Stimulated activated naive B cell treated with anti-CD40 and anti-IgM and Interleukin-4, amounts not matched to agents 10 μg/mL and 1 μg/mL and 100 μg/mL, for 72 hours (primary cell): ENCODE results near the gene POLE3.
"Not testable (repeated sequence)": the region's sequence is repeated elsewhere in the genome, so short reads cannot be mapped to it uniquely, and the experiment has no call there.

Source experiments
- ATAC-seq, 2 donors: fragments of 150-1000 bp; cut with Tn5 transposase; replicated peaks; 2 replicates each; pipeline ENCODE4 v1.10.0; 2021; ENCODE audit warnings: moderate library complexity in 1 of 2
- DNase-seq: peaks from one replicate; pipeline ENCODE4 v3.0.0; 2021
- H3K27ac Mint-ChIP-seq: one replicate; pipeline ENCODE4 v1.8.0; 2022; ENCODE audit warnings: mild to moderate bottlenecking, mixed read lengths
- H3K27me3 Mint-ChIP-seq, 2 donors: one replicate each; pipeline ENCODE4 v1.8.0; 2022; ENCODE audit warnings: mixed read lengths in 2 of 2
- H3K36me3 Mint-ChIP-seq, 2 donors: one replicate each; pipeline ENCODE4 v1.8.0; 2022; ENCODE audit warnings: mixed read lengths in 2 of 2, mild to moderate bottlenecking in 1 of 2
- H3K4me1 Mint-ChIP-seq, 2 donors: one replicate each; pipeline ENCODE4 v1.8.0; 2022; ENCODE audit warnings: mixed read lengths in 2 of 2, mild to moderate bottlenecking in 1 of 2
- H3K4me3 Mint-ChIP-seq, 2 donors: one replicate each; pipeline ENCODE4 v1.8.0; 2022; ENCODE audit warnings: mild to moderate bottlenecking in 2 of 2, mixed read lengths in 2 of 2, moderate library complexity in 1 of 2
- H3K9me3 Mint-ChIP-seq, 2 donors: one replicate each; pipeline ENCODE4 v1.8.0; 2022; ENCODE audit warnings: mixed read lengths in 2 of 2, mild to moderate bottlenecking in 1 of 2

POLE3 gene

DNA sequence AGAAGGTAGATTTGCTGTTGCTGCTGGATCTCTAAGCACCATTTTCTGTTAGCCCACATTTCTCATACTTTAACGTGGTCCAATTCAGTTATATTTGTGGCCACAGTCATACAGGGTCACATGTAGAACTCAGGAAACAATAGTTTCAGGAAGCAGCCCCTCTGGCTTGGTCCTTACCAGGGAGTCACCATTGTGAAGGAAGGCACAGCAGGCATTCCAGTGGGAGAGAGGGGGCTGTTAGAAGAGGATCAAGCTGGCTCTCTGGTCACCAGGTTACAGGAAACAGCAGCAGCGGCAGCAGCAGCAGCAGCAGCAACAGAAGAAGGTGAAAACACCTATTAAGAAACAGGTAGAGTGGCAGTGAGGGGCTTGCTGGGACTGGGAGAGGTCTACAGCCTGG lies 14.6 kb upstream of the POLE3 start:
- Mint-ChIP-seq H3K9me3 (no peaks in the 10 kb centered on the region), H3K36me3 (no peaks in the 10 kb centered on the region), H3K27ac (peak overlapping the region; percentile 1), H3K27me3 (peaks cover 10 to 12% of the 10 kb centered on the region in 2 donors), H3K4me1 (no peaks in the 10 kb centered on the region), H3K4me3 (no peak overlapping the region)
- ATAC-seq (no peak), DNase-seq (no peak)

DNA sequence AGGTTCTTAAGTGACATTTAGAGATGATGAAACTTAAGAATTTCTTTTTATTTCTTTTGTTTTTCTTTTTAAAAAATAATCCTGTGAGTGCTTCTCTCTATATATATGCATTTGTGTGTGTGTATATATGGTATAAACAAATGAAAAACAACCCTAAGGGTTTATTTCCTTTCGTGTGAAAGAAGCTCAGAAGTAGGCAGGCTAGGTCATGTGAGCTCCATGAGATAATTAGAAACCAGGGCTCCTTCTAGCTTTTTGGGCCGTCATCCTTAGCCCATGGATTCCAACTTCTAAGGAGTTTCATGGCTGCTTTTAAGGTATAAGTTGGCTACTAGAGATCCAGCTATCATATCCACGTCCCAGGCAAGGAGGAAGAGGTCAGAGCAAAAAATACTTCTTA lies 11.3 kb upstream of the POLE3 start:
- peaks cover 9 to 12% of the 10 kb centered on the region in 2 donors for H3K27me3 Mint-ChIP-seq
- no peaks in the 10 kb centered on the region for H3K9me3 Mint-ChIP-seq
- no peaks in the 10 kb centered on the region for H3K36me3 Mint-ChIP-seq
- ATAC-seq (no peak), DNase-seq (no peak)
- no peak overlapping the region for H3K4me3 Mint-ChIP-seq
- no peaks in the 10 kb centered on the region for H3K4me1 Mint-ChIP-seq
- no peak overlapping the region for H3K27ac Mint-ChIP-seq

DNA sequence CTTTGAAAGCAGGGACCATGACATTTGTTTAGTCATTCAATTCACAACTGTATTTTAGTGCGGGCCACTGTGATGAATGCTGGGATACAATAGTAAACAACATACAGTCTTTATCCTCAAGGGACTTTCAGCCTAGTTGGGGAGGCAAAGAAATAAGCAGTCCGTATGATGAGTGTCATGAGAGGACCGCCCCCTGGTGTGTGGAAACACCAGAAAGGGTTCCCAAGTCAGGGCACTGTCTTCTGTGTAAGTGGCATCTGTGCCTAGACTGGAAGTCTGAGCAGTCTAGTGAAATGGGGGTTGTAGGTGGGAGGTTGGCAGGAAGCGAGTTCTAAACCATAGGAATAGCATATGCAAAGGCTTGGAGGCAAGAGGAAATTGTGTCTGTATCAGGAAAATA lies 6.9 kb upstream of the POLE3 start:
- Mint-ChIP-seq H3K27ac (no peak overlapping the region), H3K9me3 (no peaks in the 10 kb centered on the region), H3K4me1 (no peaks in the 10 kb centered on the region), H3K4me3 (no peak overlapping the region), H3K27me3 (no peaks in the 10 kb centered on the region), H3K36me3 (no peaks in the 10 kb centered on the region)
- no peak for ATAC-seq
- no peak for DNase-seq

- no peaks in the 10 kb centered on the region for H3K36me3 Mint-ChIP-seq
- no peak overlapping the region for H3K27ac Mint-ChIP-seq
- peak; percentile 60 for DNase-seq
- ATAC-seq = peak; percentile 99
- H3K4me1 Mint-ChIP-seq = no peaks in the 10 kb centered on the region
- H3K27me3 Mint-ChIP-seq = no peaks in the 10 kb centered on the region
- no peak overlapping the region for H3K4me3 Mint-ChIP-seq
- no peaks in the 10 kb centered on the region for H3K9me3 Mint-ChIP-seq
Observed at GRCh38 chr9:113416149-113416721, 5.8 kb upstream of the POLE3 start.

GRCh38 chr9:113409883-113410206 lies 630 bp downstream of the POLE3 start:
- no peaks in the 10 kb centered on the region for H3K27me3 Mint-ChIP-seq
- no peak for DNase-seq
- peak overlapping the region; percentile 100 for H3K27ac Mint-ChIP-seq
- H3K4me1 Mint-ChIP-seq = peaks cover 15 to 32% of the 10 kb centered on the region in 2 donors
- peak; percentile 13 to 15 for ATAC-seq
- H3K4me3 Mint-ChIP-seq = peak overlapping the region; percentile 98 to 99
- no peaks in the 10 kb centered on the region for H3K9me3 Mint-ChIP-seq
- peaks cover 19 to 28% of the 10 kb centered on the region in 2 donors for H3K36me3 Mint-ChIP-seq

DNA sequence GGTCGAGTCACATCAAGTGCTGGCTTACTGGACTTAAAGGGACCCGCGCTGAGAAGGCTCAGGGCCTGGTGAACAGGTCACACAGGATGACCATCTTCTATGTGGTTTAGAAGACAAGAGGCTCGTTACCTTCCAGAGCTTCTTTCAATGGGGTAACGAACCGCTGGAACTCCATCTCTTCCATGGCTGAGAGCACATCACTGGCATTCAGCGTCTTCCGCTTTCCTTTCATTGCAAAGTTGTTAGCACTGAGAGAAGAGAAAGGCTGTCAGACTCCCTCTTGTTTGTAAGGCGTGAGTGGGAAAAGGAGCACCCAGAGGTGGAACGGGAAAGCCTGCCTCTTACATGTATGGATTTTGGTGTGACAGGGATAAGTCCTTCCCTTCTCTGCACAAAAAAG lies 994 bp downstream of the POLE3 start:
- H3K27ac Mint-ChIP-seq = peak overlapping the region; percentile 100
- no peaks in the 10 kb centered on the region for H3K9me3 Mint-ChIP-seq
- no peak for ATAC-seq
- peaks cover 19 to 28% of the 10 kb centered on the region in 2 donors for H3K36me3 Mint-ChIP-seq
- H3K27me3 Mint-ChIP-seq = no peaks in the 10 kb centered on the region
- DNase-seq = no peak
- H3K4me3 Mint-ChIP-seq = peak overlapping the region; percentile 98 to 99
- H3K4me1 Mint-ChIP-seq = peaks cover 15 to 32% of the 10 kb centered on the region in 2 donors

- peak; percentile 42 for DNase-seq
- not testable (repeated sequence) for H3K27me3 Mint-ChIP-seq, H3K9me3 Mint-ChIP-seq, ATAC-seq
- H3K36me3 Mint-ChIP-seq = peaks cover 19 to 28% of the 10 kb centered on the region in 2 donors
- H3K4me1 Mint-ChIP-seq = peaks cover 15 to 38% of the 10 kb centered on the region in 2 donors
- H3K27ac Mint-ChIP-seq = peak overlapping the region; percentile 75
- peak overlapping the region in 1 of 2 donors; percentile 47 for H3K4me3 Mint-ChIP-seq
Observed at GRCh38 chr9:113406873-113407511, 3.5 kb downstream of the POLE3 start.

DNA sequence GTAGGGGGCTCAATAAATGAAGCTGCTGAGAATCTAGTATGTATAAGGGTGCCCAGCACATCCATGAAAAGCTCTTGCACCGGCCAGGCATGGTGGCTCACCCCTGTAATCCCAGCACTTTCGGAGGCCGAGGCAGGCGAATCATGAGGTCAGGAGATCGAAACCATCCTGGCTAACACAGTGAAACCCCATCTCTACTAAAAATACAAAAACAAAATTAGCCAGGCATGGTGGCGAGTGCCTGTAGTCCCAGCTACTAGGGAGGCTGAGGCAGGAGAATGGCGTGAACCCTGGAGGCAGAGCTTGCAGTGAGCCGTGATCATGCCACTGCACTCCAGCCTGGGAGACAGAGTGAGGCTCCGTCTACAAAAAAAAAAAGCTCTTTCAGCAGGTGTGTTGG lies 4.1 kb downstream of the POLE3 start:
- ATAC-seq, DNase-seq, H3K27me3 Mint-ChIP-seq, H3K4me3 Mint-ChIP-seq, H3K27ac Mint-ChIP-seq, H3K9me3 Mint-ChIP-seq: not testable (repeated sequence)
- Mint-ChIP-seq H3K4me1 (peaks cover 19 to 44% of the 10 kb centered on the region in 2 donors), H3K36me3 (peaks cover 19 to 28% of the 10 kb centered on the region in 2 donors)

GRCh38 chr9:113403646-113404045 lies 6.8 kb downstream of the POLE3 start:
- no peak for DNase-seq
- no peak for ATAC-seq
- H3K4me1 Mint-ChIP-seq = peaks cover 25 to 45% of the 10 kb centered on the region in 2 donors
- H3K9me3 Mint-ChIP-seq = no peaks in the 10 kb centered on the region
- peaks cover 11 to 15% of the 10 kb centered on the region in 2 donors for H3K36me3 Mint-ChIP-seq
- H3K27me3 Mint-ChIP-seq = no peaks in the 10 kb centered on the region
- H3K4me3 Mint-ChIP-seq = no peak overlapping the region
- H3K27ac Mint-ChIP-seq = no peak overlapping the region

DNA sequence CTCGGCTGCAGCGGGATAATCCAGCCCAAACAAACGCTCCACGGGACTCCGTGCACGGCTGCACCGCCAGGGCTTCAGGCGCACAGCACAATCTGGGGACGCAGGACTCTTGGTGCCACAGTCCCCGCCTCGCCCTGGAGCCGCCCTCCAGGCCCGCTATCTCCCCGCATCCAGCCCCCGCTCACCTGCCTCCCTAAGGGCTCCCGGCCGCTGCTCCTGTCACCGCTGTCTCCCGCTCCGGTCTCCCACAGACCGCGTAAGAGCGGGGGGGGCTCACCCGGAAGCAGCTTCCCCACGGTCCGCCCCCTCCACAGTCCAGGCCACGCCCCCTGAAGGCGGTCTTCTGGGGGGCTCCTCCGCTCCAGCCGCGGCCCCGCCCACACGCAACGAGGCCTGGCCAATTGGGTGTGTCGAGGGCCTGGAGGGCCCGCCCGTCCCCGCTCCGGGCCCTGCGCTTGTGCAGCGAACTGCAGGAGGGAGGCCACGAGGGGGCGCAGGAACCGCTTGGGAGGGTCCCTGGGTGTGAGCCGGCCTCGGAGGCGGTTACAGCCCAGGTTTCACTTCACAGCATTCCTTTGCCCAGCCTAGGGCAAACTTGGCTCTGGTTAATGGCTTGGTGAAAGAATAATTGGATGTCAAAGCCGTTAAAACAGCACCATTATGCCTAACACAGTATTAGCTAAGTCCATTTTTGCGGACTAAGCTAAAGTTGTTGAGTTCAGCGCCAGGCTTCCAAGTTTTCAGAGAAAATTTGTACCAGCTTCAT lies 9.3 kb downstream of the POLE3 start, which contains the start of gene ALAD:
TSS of gene ALAD (minus strand) at position 258 of the 766 bp plus-strand sequence. CDS start 7,725 bp downstream, outside the sequence.
- Mint-ChIP-seq H3K9me3 (no peaks in the 10 kb centered on the region), H3K27me3 (no peaks in the 10 kb centered on the region), H3K4me1 (peaks cover 19 to 38% of the 10 kb centered on the region in 2 donors), H3K36me3 (peaks cover 1 to 6% of the 10 kb centered on the region in 2 donors), H3K27ac (peak within 1 kb of the TSS; percentile 93), H3K4me3 (peak within 1 kb of the TSS; percentile 89 to 98)
- ATAC-seq (peak; percentile 99), DNase-seq (peak; percentile 99)

- DNase-seq (no peak), ATAC-seq (no peak)
- Mint-ChIP-seq H3K27ac (peak overlapping the region; percentile 59), H3K4me3 (peak overlapping the region; percentile 54 to 89), H3K27me3 (no peaks in the 10 kb centered on the region), H3K36me3 (peaks cover 8 to 11% of the 10 kb centered on the region in 2 donors), H3K4me1 (peaks cover 19 to 38% of the 10 kb centered on the region in 2 donors), H3K9me3 (no peaks in the 10 kb centered on the region)
Observed at GRCh38 chr9:113399646-113400200, 10.8 kb downstream of the POLE3 start.

- ATAC-seq (no peak), DNase-seq (no peak)
- H3K27ac Mint-ChIP-seq = no peak overlapping the region
- H3K4me1 Mint-ChIP-seq = peaks cover 19 to 38% of the 10 kb centered on the region in 2 donors
- no peaks in the 10 kb centered on the region for H3K9me3 Mint-ChIP-seq
- peaks cover 8 to 11% of the 10 kb centered on the region in 2 donors for H3K36me3 Mint-ChIP-seq
- H3K27me3 Mint-ChIP-seq = no peaks in the 10 kb centered on the region
- H3K4me3 Mint-ChIP-seq = no peak overlapping the region
Observed at GRCh38 chr9:113398796-113399195, 11.7 kb downstream of the POLE3 start.

DNA sequence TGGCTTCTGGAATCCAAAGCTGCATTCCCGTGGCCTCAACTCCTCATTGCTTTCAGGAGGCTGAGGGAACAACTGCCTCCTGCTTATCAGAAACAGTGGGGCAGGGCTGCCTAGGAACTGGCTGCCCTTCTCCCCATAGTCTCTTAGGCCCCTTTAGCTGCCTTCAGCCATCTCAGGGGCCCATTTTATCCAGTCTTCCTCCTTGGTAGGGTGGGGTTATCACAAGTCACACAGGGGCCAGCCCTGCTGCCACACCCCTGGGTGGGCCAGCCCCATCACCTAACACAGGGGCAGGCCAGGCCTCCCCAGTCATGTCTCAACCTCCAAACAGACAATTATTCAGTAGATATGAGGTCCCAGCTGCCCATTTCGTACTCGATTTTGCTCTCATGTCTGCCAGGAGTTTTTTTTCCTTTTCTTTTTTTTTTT lies 13.3 kb downstream of the POLE3 start:
- Mint-ChIP-seq H3K27ac (no peak overlapping the region), H3K9me3 (no peaks in the 10 kb centered on the region)
- no peak for DNase-seq

More for the DNA sequence above, 13.3 kb downstream of the POLE3 start:
- peaks cover 19 to 33% of the 10 kb centered on the region in 2 donors for H3K4me1 Mint-ChIP-seq
- no peak overlapping the region for H3K4me3 Mint-ChIP-seq
- no peaks in the 10 kb centered on the region for H3K27me3 Mint-ChIP-seq
- H3K36me3 Mint-ChIP-seq = peaks cover 11 to 12% of the 10 kb centered on the region in 2 donors
- ATAC-seq = no peak
